Uterus (tissue), 2 donors: ENCODE data around the gene CAVIN1.
"Not testable (repeated sequence)": the region's sequence is repeated elsewhere in the genome, so short reads cannot be mapped to it uniquely, and the experiment has no call there.

ENCODE experiments used
- POLR2A ChIP-seq, 2 donors: fragments of 450-650 bp; IDR thresholded peaks; one replicate each; pipeline ENCODE4 v1.6.1; 2016; ENCODE audit warnings: antibody characterized with exemption in 2 of 2, mild to moderate bottlenecking in 1 of 2, moderate library complexity in 1 of 2
- TF ChIP-seq, protein P1 (sequence below), 4 experiments: fragments of 200-600 bp in 2 of 4; fragments of 450-650 bp in 2 of 4; sonication (generic) in 2 of 4; IDR thresholded peaks; one replicate each; pipeline ENCODE4 v1.5.1; 2016 to 2019; ENCODE audit warnings: antibody characterized with exemption in 4 of 4, mild to moderate bottlenecking in 2 of 4, moderate library complexity in 1 of 4

DNA sequence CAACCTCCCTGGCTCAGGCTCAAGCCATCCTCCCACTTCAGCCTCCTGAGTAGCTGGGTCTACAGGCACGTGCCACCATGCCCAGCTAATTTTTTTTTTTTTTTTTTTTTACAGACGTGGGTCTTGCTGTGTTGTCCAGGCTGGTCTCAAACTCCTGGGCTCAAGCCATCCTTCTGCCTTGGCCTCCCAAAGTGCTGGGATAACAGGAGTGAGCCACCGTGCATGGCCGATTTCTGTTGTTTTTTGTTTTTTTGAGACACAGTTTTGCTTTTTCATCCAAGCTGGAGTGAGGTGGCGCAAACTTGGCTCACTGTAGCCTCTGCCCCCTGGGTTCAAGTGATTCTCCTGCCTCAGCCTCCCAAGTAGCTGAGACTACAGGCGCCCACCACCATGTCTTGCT, 31.9 kb upstream of the CAVIN1 start:
- TF ChIP-seq, protein P1, sequence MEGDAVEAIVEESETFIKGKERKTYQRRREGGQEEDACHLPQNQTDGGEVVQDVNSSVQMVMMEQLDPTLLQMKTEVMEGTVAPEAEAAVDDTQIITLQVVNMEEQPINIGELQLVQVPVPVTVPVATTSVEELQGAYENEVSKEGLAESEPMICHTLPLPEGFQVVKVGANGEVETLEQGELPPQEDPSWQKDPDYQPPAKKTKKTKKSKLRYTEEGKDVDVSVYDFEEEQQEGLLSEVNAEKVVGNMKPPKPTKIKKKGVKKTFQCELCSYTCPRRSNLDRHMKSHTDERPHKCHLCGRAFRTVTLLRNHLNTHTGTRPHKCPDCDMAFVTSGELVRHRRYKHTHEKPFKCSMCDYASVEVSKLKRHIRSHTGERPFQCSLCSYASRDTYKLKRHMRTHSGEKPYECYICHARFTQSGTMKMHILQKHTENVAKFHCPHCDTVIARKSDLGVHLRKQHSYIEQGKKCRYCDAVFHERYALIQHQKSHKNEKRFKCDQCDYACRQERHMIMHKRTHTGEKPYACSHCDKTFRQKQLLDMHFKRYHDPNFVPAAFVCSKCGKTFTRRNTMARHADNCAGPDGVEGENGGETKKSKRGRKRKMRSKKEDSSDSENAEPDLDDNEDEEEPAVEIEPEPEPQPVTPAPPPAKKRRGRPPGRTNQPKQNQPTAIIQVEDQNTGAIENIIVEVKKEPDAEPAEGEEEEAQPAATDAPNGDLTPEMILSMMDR (IDR thresholded peaks at IDR 0.05), result not testable (repeated sequence)
- TF ChIP-seq POLR2A (IDR thresholded peaks at IDR 0.05), result not testable (repeated sequence)
